ENCODE data around the gene AACS. TPM values are rescaled to one million over a fixed set of nuclear protein-coding genes. Genes with fewer than 3 reads are reported as not detected.
"Not testable (repeated sequence)": the region's sequence is repeated elsewhere in the genome, so short reads cannot be mapped to it uniquely, and the experiment has no call there.

Gene AACS
- total and polyA plus RNA-seq, 2 of the 13 experiments (the other 11 are each of a cell fraction or from before 2014, with no cell fraction given): 23.3 to 28.8 TPM

DNA sequence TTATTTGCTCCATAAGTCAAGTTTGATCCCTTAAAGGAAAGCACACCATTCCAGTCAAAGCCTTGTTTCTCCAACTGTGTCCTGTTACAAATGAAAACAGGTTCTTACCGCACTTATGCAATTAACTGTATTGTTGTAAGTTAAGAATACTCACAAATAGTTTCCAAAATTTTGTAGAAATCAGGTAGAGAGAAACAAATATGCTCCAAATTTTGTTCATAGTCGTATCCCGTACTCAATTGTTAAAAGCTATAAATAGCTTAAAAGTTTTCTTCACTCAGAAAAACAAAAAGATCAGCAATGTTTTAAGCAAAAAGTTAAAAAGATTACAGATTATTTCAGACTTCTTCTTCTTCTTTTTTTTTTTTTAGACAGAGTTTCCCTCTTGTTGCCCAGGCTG lies 4.0 kb upstream of the AACS start:
- POLR2A ChIA-PET: no interaction called here
- FAIRE-seq (no peak), DNase-seq (ENCODE audit: low spot score) (no peak), ATAC-seq (no peak)
- 59% methylated on average over 3 of the region's 3 CpGs for WGBS (ENCODE audit: low lambda C conversion rate)
- peaks cover 14% of the 10 kb centered on the region for H3K4me1 ChIP-seq (ENCODE audit: insufficient read depth, low read length)
- intact Hi-C loops (cut with micrococcal nuclease; ENCODE audit: unreplicated experiment) (no loop called here), in situ Hi-C loops (cut with HindIII; ENCODE audit: extremely low pct_ligation_motif_present, low pct_unique_long_range_greater_than_20kb) (no loop called here)
- H3K36me3 ChIP-seq (replicated peaks in 1 of 2; ENCODE audit: control insufficient read depth in 1 of 2, insufficient read depth in 2 of 2, low read length in 2 of 2): no peaks in the 10 kb centered on the region
- no peaks in the 10 kb centered on the region for H3K9me3 ChIP-seq (ENCODE audit: low read length)
- no peak overlapping the region for H3K4me3 ChIP-seq (replicated peaks in 1 of 3; ENCODE audit: insufficient read depth in 1 of 3, low read depth in 2 of 3, low read length in 3 of 3)
- H3K9ac ChIP-seq (ENCODE audit: insufficient read depth, low read depth, low read length): no peak overlapping the region
- H4K20me1 ChIP-seq (ENCODE audit: insufficient read depth, low read length): no peaks in the 10 kb centered on the region
- H2AFZ ChIP-seq (ENCODE audit: low read length): no peak overlapping the region
- no peak overlapping the region for H3K27ac ChIP-seq (ENCODE audit: extremely low read length, insufficient read depth, low read length)
- H3K79me2 ChIP-seq (ENCODE audit: insufficient read depth, low read length): peaks cover 7% of the 10 kb centered on the region
- BruUV-seq (replicated peaks): no TSS peak
- TF ChIP-seq NFYB (CRISPR knock-in tag; IDR thresholded peaks at IDR 0.05) (no peak), ZNF580 (CRISPR knock-in tag; IDR thresholded peaks at IDR 0.05; ENCODE audit: borderline replicate concordance, low read depth) (no peak), CTCF (CRISPR knock-in tag; IDR thresholded peaks at IDR 0.05) (no peak), FOXP4 (CRISPR knock-in tag; IDR thresholded peaks at IDR 0.05) (no peak), FOXO4 (CRISPR knock-in tag; conservative IDR thresholded peaks at IDR 0.05) (no peak), ZNF567 (CRISPR knock-in tag; IDR thresholded peaks at IDR 0.05; ENCODE audit: borderline replicate concordance) (no peak), JDP2 (CRISPR knock-in tag; IDR thresholded peaks at IDR 0.05; ENCODE audit: borderline replicate concordance) (no peak), MXI1 (IDR thresholded peaks at IDR 0.05; ENCODE audit: borderline replicate concordance, low read depth, low read length) (no peak), ZSCAN9 (CRISPR knock-in tag; IDR thresholded peaks at IDR 0.05; ENCODE audit: borderline replicate concordance) (no peak), KLF6 (CRISPR knock-in tag; IDR thresholded peaks at IDR 0.05) (no peak), STAG1 (CRISPR knock-in tag; IDR thresholded peaks at IDR 0.05) (no peak), MED8 (CRISPR knock-in tag; IDR thresholded peaks at IDR 0.05; ENCODE audit: insufficient replicate concordance) (no peak)
- TF ChIP-seq, protein P1, sequence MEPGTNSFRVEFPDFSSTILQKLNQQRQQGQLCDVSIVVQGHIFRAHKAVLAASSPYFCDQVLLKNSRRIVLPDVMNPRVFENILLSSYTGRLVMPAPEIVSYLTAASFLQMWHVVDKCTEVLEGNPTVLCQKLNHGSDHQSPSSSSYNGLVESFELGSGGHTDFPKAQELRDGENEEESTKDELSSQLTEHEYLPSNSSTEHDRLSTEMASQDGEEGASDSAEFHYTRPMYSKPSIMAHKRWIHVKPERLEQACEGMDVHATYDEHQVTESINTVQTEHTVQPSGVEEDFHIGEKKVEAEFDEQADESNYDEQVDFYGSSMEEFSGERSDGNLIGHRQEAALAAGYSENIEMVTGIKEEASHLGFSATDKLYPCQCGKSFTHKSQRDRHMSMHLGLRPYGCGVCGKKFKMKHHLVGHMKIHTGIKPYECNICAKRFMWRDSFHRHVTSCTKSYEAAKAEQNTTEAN (CRISPR knock-in tag; conservative IDR thresholded peaks at IDR 0.05): no peak
- CTCF ChIA-PET (ENCODE audit: low intra/inter-chr PET ratio, low total read pairs): no interaction called here
- no peaks in the 10 kb centered on the region; a peak in 1 of 5 replicates for H3K27me3 ChIP-seq (ENCODE audit: control insufficient read depth in 1 of 2, insufficient read depth in 2 of 2, low read length in 2 of 2)
- no peak overlapping the region for H3K4me2 ChIP-seq (ENCODE audit: low read depth, low read length)

- BruUV-seq (replicated peaks); H3K27me3 ChIP-seq (ENCODE audit: control insufficient read depth in 1 of 2, insufficient read depth in 2 of 2, low read length in 2 of 2); H3K4me3 ChIP-seq (replicated peaks in 1 of 3; ENCODE audit: insufficient read depth in 1 of 3, low read depth in 2 of 3, low read length in 3 of 3); H3K36me3 ChIP-seq (replicated peaks in 1 of 2; ENCODE audit: control insufficient read depth in 1 of 2, insufficient read depth in 2 of 2, low read length in 2 of 2); CTCF ChIA-PET (ENCODE audit: low intra/inter-chr PET ratio, low total read pairs); H3K9ac ChIP-seq (ENCODE audit: insufficient read depth, low read depth, low read length); FAIRE-seq; in situ Hi-C loops (cut with HindIII; ENCODE audit: extremely low pct_ligation_motif_present, low pct_unique_long_range_greater_than_20kb); H2AFZ ChIP-seq (ENCODE audit: low read length); H3K27ac ChIP-seq (ENCODE audit: extremely low read length, insufficient read depth, low read length); intact Hi-C loops (cut with micrococcal nuclease; ENCODE audit: unreplicated experiment); ATAC-seq; DNase-seq (ENCODE audit: low spot score); H4K20me1 ChIP-seq (ENCODE audit: insufficient read depth, low read length); H3K9me3 ChIP-seq (ENCODE audit: low read length); H3K4me2 ChIP-seq (ENCODE audit: low read depth, low read length): not testable (repeated sequence)
- POLR2A ChIA-PET: interaction anchor here (1.4 kb wide), 1 partner anchor 9 kb away, joined by 3 read pairs; no protein-coding TSS in a partner anchor
- 69% methylated on average over 4 of the region's 4 CpGs for WGBS (ENCODE audit: low lambda C conversion rate)
- Histone ChIP-seq H3K79me2 (ENCODE audit: insufficient read depth, low read length) (peaks cover 16% of the 10 kb centered on the region), H3K4me1 (ENCODE audit: insufficient read depth, low read length) (peaks cover 26% of the 10 kb centered on the region)
Measured at GRCh38 chr12:125063522-125063921, 1.7 kb upstream of the AACS start.
